Psoas muscle (tissue), 8 donors: Measurements from ENCODE around the gene NOS1AP. TPM values are rescaled to one million over a fixed set of nuclear protein-coding genes. Genes with fewer than 3 reads are reported as not detected.
"Not testable (repeated sequence)": the region's sequence is repeated elsewhere in the genome, so short reads cannot be mapped to it uniquely, and the experiment has no call there.

Source experiments
- ATAC-seq, 4 donors: fragments of 200-7000 bp; cut with Tn5 transposase; one replicate each; pipeline ENCODE4 v1.9.1; 2020; ENCODE audit warnings: moderate library complexity in 3 of 4, mild to moderate bottlenecking in 2 of 4
- DNase-seq, 2 donors: peaks; one replicate each; pipeline ENCODE4 v3.0.0-alpha.2; 2020
- H3K27ac ChIP-seq: fragments of 200-600 bp; one replicate; pipeline ENCODE4 v1.8.0; 2022
- H3K27me3 ChIP-seq, 3 donors: fragments of 200-600 bp in 1 of 3; one replicate each; pipeline versions ENCODE4 v1.6.1 to v1.8.0; 2013 to 2022; ENCODE audit warnings: low read length in 2 of 3, mild to moderate bottlenecking in 2 of 3, moderate library complexity in 1 of 3; ENCODE audit not compliant: insufficient read depth in 3 of 3
- H3K36me3 ChIP-seq, 2 donors: fragments of 200-600 bp in 1 of 2; one replicate each; pipeline versions ENCODE4 v1.6.1 to v1.8.0; 2013 to 2022; ENCODE audit warnings: low read depth in 1 of 2, mild to moderate bottlenecking in 1 of 2, moderate library complexity in 1 of 2; ENCODE audit not compliant: insufficient read depth in 1 of 2
- H3K4me1 ChIP-seq: fragments of 200-600 bp; one replicate; pipeline ENCODE4 v1.8.0; 2022
- H3K4me3 ChIP-seq: fragments of 200-600 bp; one replicate; pipeline ENCODE4 v1.8.0; 2022; ENCODE audit warnings: mild to moderate bottlenecking
- H3K9me3 ChIP-seq: fragments of 200-600 bp; one replicate; pipeline ENCODE4 v1.8.0; 2022
- CTCF ChIP-seq: fragments of 200-600 bp; IDR thresholded peaks from one replicate; pipeline ENCODE4 v1.8.0; 2022; ENCODE audit warnings: antibody characterized with exemption
- WGBS, 3 donors: extraction: QIAGEN DNeasy Blood & Tissue Kit; methylation state at CpG; one replicate each; pipeline versions ENCODE4 v1.1.6 to v1.1.7; 2013; 5-methylcytosine and 5-hydroxymethylcytosine counted together
- intact Hi-C, 2 donors: fragments of 100-400 bp; cut with DNase I; formaldehyde crosslinking; loops; one replicate each; pipeline versions ENCODE4 v1.11.0 to v1.14.2; 2022
- polyA plus RNA-seq, 3 donors: library from polyadenylated mRNA; stranded (reverse); fragments of 200-250 nt; gene quantifications; one replicate each; pipeline ENCODE4 v1.2.3, GENCODE V29; 2013
- total RNA-seq, 4 donors: library from RNA; stranded (reverse); fragmentation: NEBNext Ultra II Directional in 2 of 4; extraction: Animal tissue kit (Norgen Biotek cat#: 25700) in 2 of 4; gene quantifications; one replicate each; pipeline versions ENCODE4 v1.2.1 to v1.2.4, GENCODE V29; 2021 to 2023
- donor health status: healthy with polysubstance abuse.
- donor health status: DM: no; HTN: no; CAD: no; lungs with moderate emphysema.
- donor health status: Bipolar disorder and iron deficiency.
- donor health status: healthy.
- donor health status: DM: yes; HTN: yes; CAD: no.
- donor health status: DM: no; HTN: no; CAD: no.
- donor health status: DM: no; HTN: no; CAD: no.
- donor health status: DM: yes; HTN: yes; CAD: no.

NOS1AP gene
- total and polyA plus RNA-seq, 7 donors: 0.10 to 0.76 (median 0.18) TPM

- H3K27ac ChIP-seq: no peak overlapping the region
- DNase-seq (no peak), ATAC-seq (no peak)
- no peaks in the 10 kb centered on the region for H3K36me3 ChIP-seq
- intact Hi-C loops: no loop called here
- WGBS, 3 donors: 51 to 65% (median 64%) methylated on average over 1 of the region's 1 CpG
- H3K27me3 ChIP-seq: no peaks in the 10 kb centered on the region
- no peaks in the 10 kb centered on the region for H3K9me3 ChIP-seq
- TF ChIP-seq CTCF: no peak
- H3K4me1 ChIP-seq: no peaks in the 10 kb centered on the region
- no peak overlapping the region for H3K4me3 ChIP-seq
Measured at GRCh38 chr1:162046921-162047320, 22.6 kb upstream of the NOS1AP start.

GRCh38 chr1:162053949-162054348 is 15.5 kb upstream of the NOS1AP start:
- not testable (repeated sequence) for H3K9me3 ChIP-seq, H3K27ac ChIP-seq, ATAC-seq, H3K4me1 ChIP-seq, H3K4me3 ChIP-seq, H3K36me3 ChIP-seq, H3K27me3 ChIP-seq, DNase-seq
- intact Hi-C loops: loop anchor here in 1 of 2 donors (1.0 to 10.0 kb wide), 2 partner anchors 336 to 441 kb away; partner anchors contain the start of gene UHMK1
- WGBS, 3 donors: 94 to 97% (median 96%) methylated on average over 3 of the region's 3 CpGs

GRCh38 chr1:162055062-162055461 is 14.4 kb upstream of the NOS1AP start:
- Histone ChIP-seq H3K36me3 (no peaks in the 10 kb centered on the region), H3K4me3 (no peak overlapping the region), H3K27me3 (no peaks in the 10 kb centered on the region), H3K27ac (no peak overlapping the region), H3K4me1 (no peaks in the 10 kb centered on the region), H3K9me3 (no peaks in the 10 kb centered on the region)
- no peak for DNase-seq
- no peak for TF ChIP-seq CTCF
- ATAC-seq: peak in 1 of 4 donors; percentile 15
- WGBS, 3 donors: 56 to 74% (median 67%) methylated on average over 3 of the region's 3 CpGs
- intact Hi-C loops: loop anchor here (5.0 to 10.0 kb wide), 3 partner anchors 227 to 440 kb away; partner anchors contain the start of gene UHMK1 (in 1 of the 2)

GRCh38 chr1:162056043-162056442 is 13.4 kb upstream of the NOS1AP start:
- Histone ChIP-seq H3K4me1 (no peaks in the 10 kb centered on the region), H3K27me3 (no peaks in the 10 kb centered on the region), H3K36me3 (no peaks in the 10 kb centered on the region), H3K27ac (no peak overlapping the region), H3K4me3 (no peak overlapping the region), H3K9me3 (no peaks in the 10 kb centered on the region)
- ATAC-seq (peak; percentile 88 to 95 (median 94)), DNase-seq (peak; percentile 40 to 56)
- peak; percentile 89 for TF ChIP-seq CTCF
- intact Hi-C loops: loop anchor here (2.0 to 10.0 kb wide), 4 partner anchors 219 to 439 kb away; partner anchors contain the start of gene UHMK1 (in 1 of the 2)
- 15 to 26% (median 21%) methylated on average over 3 of the region's 3 CpGs for WGBS, 3 donors

GRCh38 chr1:162056579-162056978 is 12.9 kb upstream of the NOS1AP start:
- Histone ChIP-seq H3K36me3 (no peaks in the 10 kb centered on the region), H3K27ac (no peak overlapping the region), H3K27me3 (no peaks in the 10 kb centered on the region), H3K4me3 (no peak overlapping the region), H3K9me3 (no peaks in the 10 kb centered on the region), H3K4me1 (no peaks in the 10 kb centered on the region)
- no peak for DNase-seq
- 73 to 84% (median 78%) methylated on average over 3 of the region's 3 CpGs for WGBS, 3 donors
- intact Hi-C loops: loop anchor here (2.0 to 10.0 kb wide), 4 partner anchors 218 to 438 kb away; partner anchors contain the start of gene UHMK1 (in 1 of the 2)
- no peak for TF ChIP-seq CTCF
- no peak for ATAC-seq
